K562 (cell line): ENCODE data around the gene DTX1. TPM values are rescaled to one million over a fixed set of nuclear protein-coding genes. Genes with fewer than 3 reads are reported as not detected.

Experiments used
- ATAC-seq: fragments of 200-7000 bp; cut with Tn5 transposase; 3 replicates; pipeline ENCODE4 v1.9.1; 2020; ENCODE audit warnings: moderate library complexity
- BruUV-seq: library from RNA; stranded (reverse); fragments of 400-500 nt; replicated peaks from 2 replicates; lab custom pipeline; 2021; lab: Mats Ljungman, UMichigan
- CTCF ChIA-PET: fragments of 300-600 bp; formaldehyde crosslinking; extraction: SDS; loops from one replicate; lab custom pipeline; 2021; ENCODE audit warnings: low intra/inter-chr PET ratio; lab: Yijun Ruan, JAX
- POLR2A ChIA-PET: fragments of 300-600, 350-650 bp; sonication (Branson Sonifier 250); formaldehyde crosslinking; extraction: SDS; loops from one replicate; lab custom pipeline; 2021; ENCODE audit warnings: antibody characterized with exemption, inconsistent platforms; lab: Yijun Ruan, JAX
- DNase-seq, 4 experiments: peaks; one replicate each; pipeline versions ENCODE4 v3.0.0 to v3.0.0-alpha.2; 2011 to 2018; ENCODE audit warnings: low spot score in 3 of 4, mixed read lengths in 3 of 4; ENCODE audit errors: extremely low read depth in 1 of 4
- FAIRE-seq: peaks from 2 replicates; lab custom pipeline; 2011; peaks lifted over from hg19 to GRCh38; lab: Jason Lieb, UNC
- H2AFZ ChIP-seq: 2 replicates; pipeline ENCODE4 v1.6.0; 2011; ENCODE audit warnings: low read depth, low read length, control low read depth, inconsistent platforms
- H3K27ac ChIP-seq: fragments of 200-600 bp; 3 replicates; pipeline ENCODE4 v1.8.0; 2011; ENCODE audit warnings: low read depth, mild to moderate bottlenecking, control low read depth, inconsistent platforms, low read length, moderate library complexity, mixed read lengths; ENCODE audit errors: extremely low read depth
- H3K27me3 ChIP-seq, 2 experiments: fragments of 300-600 bp in 1 of 2; 2 replicates in 1 of 2; 3 replicates in 1 of 2; pipeline versions ENCODE4 v1.6.0 to v1.8.0; 2011; ENCODE audit warnings: inconsistent platforms in 2 of 2, low read length in 2 of 2, mild to moderate bottlenecking in 1 of 2, mixed read lengths in 1 of 2, moderate library complexity in 1 of 2; ENCODE audit not compliant: control insufficient read depth in 2 of 2, insufficient read depth in 2 of 2
- H3K36me3 ChIP-seq: fragments of 300-600 bp; 3 replicates; pipeline ENCODE4 v1.8.0; 2011; ENCODE audit warnings: mild to moderate bottlenecking, low read length, inconsistent platforms; ENCODE audit not compliant: control insufficient read depth, insufficient read depth
- H3K4me1 ChIP-seq, 2 experiments: fragments of 200-600 bp in 1 of 2; replicated peaks in 1 of 2; 2 replicates in 1 of 2; 3 replicates in 1 of 2; pipeline versions ENCODE4 v1.5.1 to v1.8.0; 2011; ENCODE audit warnings: inconsistent platforms in 2 of 2, low read length in 2 of 2, mild to moderate bottlenecking in 1 of 2, mixed read lengths in 1 of 2, moderate library complexity in 1 of 2; ENCODE audit not compliant: control insufficient read depth in 2 of 2, insufficient read depth in 2 of 2
- H3K4me2 ChIP-seq: 2 replicates; pipeline ENCODE4 v1.6.1; 2011; ENCODE audit warnings: low read length, control low read depth, inconsistent platforms, mixed read lengths; ENCODE audit not compliant: insufficient read depth
- H3K4me3 ChIP-seq: fragments of 200-600 bp; sonication (generic), shearing (Covaris generic); 2 replicates; pipeline ENCODE4 v1.5.1; 2016; ENCODE audit warnings: control low read depth, inconsistent platforms
- H3K79me2 ChIP-seq: fragments of 200-600 bp; 3 replicates; pipeline ENCODE4 v1.8.0; 2011; ENCODE audit warnings: low read length, inconsistent platforms; ENCODE audit not compliant: control insufficient read depth, insufficient read depth
- H3K9ac ChIP-seq, 2 experiments: 2 replicates each; pipeline versions ENCODE4 v1.6.0 to v1.6.1; 2011; ENCODE audit warnings: low read depth in 2 of 2, low read length in 2 of 2, control low read depth in 1 of 2, inconsistent platforms in 1 of 2, mild to moderate bottlenecking in 1 of 2, mixed read lengths in 1 of 2; ENCODE audit not compliant: insufficient read depth in 1 of 2
- H3K9me1 ChIP-seq: one replicate; pipeline ENCODE4 v1.6.0; 2011; ENCODE audit warnings: inconsistent platforms, mild to moderate bottlenecking, low read length, moderate library complexity; ENCODE audit not compliant: control insufficient read depth, insufficient read depth
- H3K9me3 ChIP-seq: replicated peaks from 2 replicates; pipeline ENCODE4 v1.5.1; 2011; ENCODE audit warnings: low read depth, low read length, inconsistent platforms; ENCODE audit not compliant: control insufficient read depth, insufficient read depth
- H4K20me1 ChIP-seq: replicated peaks from 2 replicates; pipeline ENCODE4 v1.6.1; 2011; ENCODE audit warnings: low read length, inconsistent platforms, mixed read lengths; ENCODE audit not compliant: control insufficient read depth, insufficient read depth
- BCOR ChIP-seq: fragments of 450-650 bp; IDR thresholded peaks from 2 replicates; pipeline ENCODE4 v1.6.1; 2016
- BDP1 ChIP-seq: IDR thresholded peaks from 3 replicates; pipeline ENCODE4 v1.6.1; 2011; ENCODE audit not compliant: insufficient read length, insufficient read depth
- CUX1 ChIP-seq: fragments of 200-800 bp; sonication (Bioruptor generic); IDR thresholded peaks from 2 replicates; pipeline ENCODE4 v1.6.1; 2016; ENCODE audit warnings: missing genetic modification characterization, missing compliant biosample characterization
- NFYB ChIP-seq: IDR thresholded peaks from 2 replicates; pipeline ENCODE4 v1.6.1; 2011; ENCODE audit warnings: mild to moderate bottlenecking, moderate library complexity; ENCODE audit not compliant: insufficient read length; ENCODE audit errors: extremely low read depth
- SETDB1 ChIP-seq: IDR thresholded peaks from one replicate; pipeline ENCODE4 v1.6.1; 2012; ENCODE audit warnings: low read length, control low read depth, inconsistent platforms
- TCF15 ChIP-seq: fragments of 250-450 bp; sonication (Bioruptor Pico); IDR thresholded peaks from 2 replicates; pipeline ENCODE4 v1.8.0; 2022; ENCODE audit warnings: moderate library complexity, mild to moderate bottlenecking, inconsistent platforms
- YY1 ChIP-seq, 3 experiments: IDR thresholded peaks; 2 replicates each; pipeline ENCODE4 v1.6.1; 2011; ENCODE audit warnings: low read length in 2 of 3, mild to moderate bottlenecking in 2 of 3, moderate library complexity in 2 of 3, borderline replicate concordance in 1 of 3, control low read depth in 1 of 3, low read depth in 1 of 3; ENCODE audit not compliant: insufficient read depth in 3 of 3, insufficient replicate concordance in 2 of 3, control insufficient read depth in 1 of 3, insufficient read length in 1 of 3; ENCODE audit errors: extremely low read depth in 1 of 3
- ZNF347 ChIP-seq: fragments of 450-650 bp; formaldehyde crosslinking; IDR thresholded peaks from 2 replicates; pipeline ENCODE4 v1.4.0; 2020; ENCODE audit warnings: low read depth, mild to moderate bottlenecking, moderate library complexity
- WGBS: fragments of 100-300 bp; shearing (Covaris generic); methylation state at CpG from one replicate; pipeline ENCODE4 v1.1.6; 2016; ENCODE audit warnings: low coverage, mixed read lengths; ENCODE audit not compliant: insufficient coverage; ENCODE audit errors: missing lambda C conversion rate; 5-methylcytosine and 5-hydroxymethylcytosine counted together
- in situ Hi-C: fragments of 300-500 bp; cut with MboI; formaldehyde crosslinking; loops from 4 replicates; pipeline ENCODE4 v1.15.0; 2018; ENCODE audit warnings: inconsistent platforms, mixed read lengths
- intact Hi-C: fragments of 100-400 bp; cut with micrococcal nuclease; formaldehyde crosslinking; loops from 2 replicates; pipeline ENCODE4 v1.14.2; 2022
- polyA plus RNA-seq, 8 experiments: library from polyadenylated mRNA; depleted of rRNA in 4 of 8; stranded (reverse) in 5 of 8; unstranded in 3 of 8; fragments of >200 nt; fragmentation: Nextera tagmentation in 2 of 8; fragmentation: Illumina TruSeq in 1 of 8; extraction: Ambion mirVana in 2 of 8; extraction: Trizol in 1 of 8; gene quantifications; 2 replicates each; pipeline versions ENCODE4 v1.2.1 to v1.2.3, GENCODE V29; 2011 to 2014; ENCODE audit warnings: inconsistent platforms in 1 of 8, missing spikeins in 1 of 8
- total RNA-seq, 7 experiments: library from RNA; depleted of rRNA in 6 of 7; stranded (reverse); fragments of >200 nt in 6 of 7; fragmentation: Illumina TruSeq in 2 of 7; extraction: Trizol in 2 of 7; gene quantifications; 2 replicates each; pipeline versions ENCODE4 v1.2.1 to v1.2.3, GENCODE V29; 2011 to 2021; ENCODE audit warnings: low replicate concordance in 1 of 7
- TF ChIP-seq, protein P1 (sequence below): fragments of 450-650 bp; formaldehyde crosslinking; IDR thresholded peaks from 2 replicates; pipeline ENCODE4 v1.4.0; 2022; ENCODE audit warnings: mild to moderate bottlenecking, moderate library complexity
- TF ChIP-seq, protein P2 (sequence below), 2 experiments: fragments of 450-650 bp in 1 of 2; sonication (generic) in 1 of 2; formaldehyde crosslinking in 1 of 2; IDR thresholded peaks in 1 of 2; conservative IDR thresholded peaks in 1 of 2; 2 replicates each; pipeline versions ENCODE4 v1.6.1 to v1.8.1; 2016 to 2023; ENCODE audit warnings: mild to moderate bottlenecking in 2 of 2, moderate library complexity in 2 of 2, inconsistent platforms in 1 of 2, missing genetic modification reagents in 1 of 2

DTX1 gene
- total and polyA plus RNA-seq, 9 of the 15 experiments (the other 6 are each of a cell fraction or from before 2014, with no cell fraction given), result not detected

DNA sequence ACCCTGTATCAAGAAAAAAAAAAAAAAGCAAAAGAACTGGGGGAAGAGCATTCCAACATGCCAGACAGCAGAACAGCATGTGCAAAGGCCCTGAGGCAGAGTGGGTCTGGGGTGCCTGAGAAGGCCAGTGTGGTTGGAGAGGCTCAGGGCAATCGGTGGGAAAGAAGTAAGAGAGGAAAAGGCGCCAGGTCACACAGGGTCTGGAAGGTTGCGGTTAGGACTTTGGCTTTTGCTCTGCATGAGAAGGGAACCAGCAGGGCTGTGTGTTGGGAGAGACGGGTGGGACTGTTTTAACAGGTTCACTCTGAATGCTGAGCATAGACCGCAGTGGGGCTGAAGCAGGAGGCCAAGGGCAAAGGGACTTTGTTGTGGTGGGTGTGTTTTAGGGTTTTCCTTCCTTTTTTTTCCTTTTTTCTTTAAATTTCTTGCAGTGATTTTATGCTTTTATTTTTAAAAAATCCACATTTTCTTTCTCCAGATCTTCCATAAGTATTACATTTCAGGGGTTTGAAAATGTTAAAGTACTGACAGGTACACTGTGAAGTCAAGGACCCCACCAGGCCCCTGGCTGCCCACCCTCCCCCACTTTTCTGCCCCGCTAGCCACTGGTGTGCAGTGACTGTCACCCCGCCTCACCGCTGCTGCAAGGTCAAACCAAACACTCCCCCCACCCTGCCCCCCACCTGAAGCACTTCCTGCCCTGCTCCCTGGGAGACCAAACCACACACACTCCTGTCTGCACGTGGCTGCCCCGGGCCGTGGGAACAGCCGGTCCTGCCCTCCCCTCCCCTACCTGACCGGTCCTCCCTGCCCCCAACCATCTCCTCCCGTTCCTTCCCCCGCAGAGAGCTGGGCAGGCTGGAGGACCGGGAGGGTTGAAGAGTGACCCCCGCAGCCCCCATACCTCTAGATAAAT, 30.0 kb downstream of the DTX1 start:
- CTCF ChIA-PET, result no interaction called here
- Histone ChIP-seq H3K4me1 (peaks cover 0 to 16% of the 10 kb centered on the region in 2 experiments; a peak in 3 of 5 replicates), H3K27me3 (peaks cover 3 to 37% of the 10 kb centered on the region in 2 experiments), H3K27ac (no peak overlapping the region), H3K9me3 (no peaks in the 10 kb centered on the region), H3K9me1 (no peaks in the 10 kb centered on the region), H4K20me1 (peaks cover 4% of the 10 kb centered on the region; the same call in 1 of the 2 replicates), H3K9ac (no peak overlapping the region), H3K4me3 (no peak overlapping the region), H3K79me2 (no peaks in the 10 kb centered on the region), H3K36me3 (no peaks in the 10 kb centered on the region), H2AFZ (no peak overlapping the region), H3K4me2 (no peak overlapping the region)
- DNase-seq (no peak), FAIRE-seq (no peak), ATAC-seq (no peak)
- in situ Hi-C loops, result no loop called here
- POLR2A ChIA-PET, result no interaction called here
- intact Hi-C loops, result no loop called here
- WGBS, result under 1% methylated on average over 15 of the region's 17 CpGs
- BruUV-seq, result no TSS peak
- no peak for TF ChIP-seq ZNF347 (CRISPR knock-in tag)
- TF ChIP-seq SETDB1, result no peak
- TF ChIP-seq, protein P1, sequence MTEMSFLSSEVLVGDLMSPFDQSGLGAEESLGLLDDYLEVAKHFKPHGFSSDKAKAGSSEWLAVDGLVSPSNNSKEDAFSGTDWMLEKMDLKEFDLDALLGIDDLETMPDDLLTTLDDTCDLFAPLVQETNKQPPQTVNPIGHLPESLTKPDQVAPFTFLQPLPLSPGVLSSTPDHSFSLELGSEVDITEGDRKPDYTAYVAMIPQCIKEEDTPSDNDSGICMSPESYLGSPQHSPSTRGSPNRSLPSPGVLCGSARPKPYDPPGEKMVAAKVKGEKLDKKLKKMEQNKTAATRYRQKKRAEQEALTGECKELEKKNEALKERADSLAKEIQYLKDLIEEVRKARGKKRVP (CRISPR knock-in tag), result no peak
- TF ChIP-seq YY1 (IDR thresholded peaks at IDR 0.05; ENCODE audit: borderline replicate concordance in 1 of 3, control insufficient read depth in 1 of 3, extremely low read depth in 1 of 3, insufficient read depth in 3 of 3, insufficient read length in 1 of 3, insufficient replicate concordance in 2 of 3, low read depth in 1 of 3, low read length in 2 of 3), result no peak
- no peak for TF ChIP-seq BDP1
- TF ChIP-seq BCOR, result peak; percentile 49; the same call in 1 of the 2 replicates
- TF ChIP-seq, protein P2, sequence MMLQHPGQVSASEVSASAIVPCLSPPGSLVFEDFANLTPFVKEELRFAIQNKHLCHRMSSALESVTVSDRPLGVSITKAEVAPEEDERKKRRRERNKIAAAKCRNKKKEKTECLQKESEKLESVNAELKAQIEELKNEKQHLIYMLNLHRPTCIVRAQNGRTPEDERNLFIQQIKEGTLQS (IDR thresholded peaks at IDR 0.05), result no peak
- TF ChIP-seq, protein P2 (CRISPR knock-in tag; conservative IDR thresholded peaks at IDR 0.05), result no peak
- TF ChIP-seq NFYB, result no peak
- TF ChIP-seq TCF15 (CRISPR knock-in tag), result no peak
- TF ChIP-seq CUX1 (CRISPR knock-in tag), result no peak
